Prostate gland (tissue), 2 donors: ENCODE results near the gene NDUFA13. TPM values are rescaled to one million over a fixed set of nuclear protein-coding genes. Genes with fewer than 3 reads are reported as not detected.

Experiments used
- DNase-seq: peaks from one replicate; pipeline ENCODE4 v3.0.0-alpha.2; 2019; ENCODE audit warnings: low spot score
- H3K27ac ChIP-seq, 2 donors: fragments of 200-600 bp; sonication (generic); 2 replicates each; pipeline ENCODE4 v1.5.1; 2017 to 2019
- H3K27me3 ChIP-seq: fragments of 200-600 bp; sonication (generic); replicated peaks from 2 replicates; pipeline ENCODE4 v1.5.1; 2019; ENCODE audit not compliant: insufficient read depth
- H3K36me3 ChIP-seq, 2 donors: fragments of 200-600 bp; sonication (generic); 1 replicate in 1 of 2; 2 replicates in 1 of 2; pipeline versions ENCODE4 v1.5.1 to v1.8.1; 2017 to 2019
- H3K4me1 ChIP-seq: fragments of 200-600 bp; sonication (generic); replicated peaks from 2 replicates; pipeline ENCODE4 v1.5.1; 2019
- H3K4me3 ChIP-seq, 2 donors: fragments of 200-600 bp; sonication (generic); 2 replicates each; pipeline ENCODE4 v1.5.1; 2017 to 2019
- H3K9me3 ChIP-seq: fragments of 200-600 bp; sonication (generic); 2 replicates; pipeline ENCODE4 v1.5.1; 2017
- CTCF ChIP-seq, 4 experiments: fragments of 200-600 bp in 2 of 4; fragments of 450-650 bp in 2 of 4; sonication (generic) in 2 of 4; IDR thresholded peaks; 1 replicate in 3 of 4; 2 replicates in 1 of 4; pipeline ENCODE4 v1.5.1; 2016 to 2019; ENCODE audit warnings: antibody characterized with exemption in 4 of 4, mild to moderate bottlenecking in 2 of 4, moderate library complexity in 2 of 4
- POLR2A ChIP-seq: fragments of 450-650 bp; IDR thresholded peaks from one replicate; pipeline ENCODE4 v1.6.1; 2016; ENCODE audit warnings: antibody characterized with exemption, mild to moderate bottlenecking
- POLR2AphosphoS5 ChIP-seq: sonication (generic); formaldehyde crosslinking; IDR thresholded peaks from one replicate; pipeline ENCODE4 v1.6.1; 2017; ENCODE audit warnings: antibody characterized with exemption
- WGBS: methylation state at CpG from one replicate; pipeline ENCODE4 v1.1.5; 2018; 5-methylcytosine and 5-hydroxymethylcytosine counted together
- intact Hi-C: fragments of 100-400 bp; cut with DNase I; formaldehyde crosslinking; loops from one replicate; pipeline ENCODE4 v1.14.2; 2022
- total RNA-seq, 2 donors: library from RNA; depleted of rRNA; stranded (reverse); fragments of >200 nt; gene quantifications; one replicate each; pipeline ENCODE4 v1.1.0, GENCODE V29; 2016

NDUFA13 gene
- total RNA-seq, 2 donors from 2014 or later, result 46.0 to 57.4 TPM

DNA sequence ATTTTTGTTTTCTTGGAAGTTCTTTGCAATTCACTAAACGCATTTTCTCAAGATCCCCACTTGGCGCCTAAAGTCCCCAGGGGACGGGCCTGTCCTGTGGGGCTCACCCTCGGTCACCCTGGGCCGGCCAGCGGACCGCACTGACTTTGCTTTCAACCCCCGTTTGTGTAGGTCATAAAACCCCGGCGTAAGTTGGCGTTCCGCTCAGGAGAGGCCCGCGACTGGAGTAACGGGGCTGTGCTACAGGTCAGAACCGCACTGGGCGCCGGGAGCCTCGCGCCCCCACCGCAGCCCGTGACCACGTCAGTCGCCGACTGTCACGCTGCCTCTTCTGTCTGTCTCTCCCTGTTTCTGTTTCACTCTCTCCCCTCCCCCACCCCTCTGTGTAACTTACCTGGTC lies 14.2 kb upstream of the NDUFA13 start:
- DNase-seq, result no peak
- Histone ChIP-seq H3K27me3 (no peaks in the 10 kb centered on the region), H3K9me3 (no peaks in the 10 kb centered on the region), H3K27ac (no peak overlapping the region), H3K4me3 (no peak overlapping the region), H3K4me1 (no peaks in the 10 kb centered on the region), H3K36me3 (peaks cover under 1 to 9% of the 10 kb centered on the region in 2 donors)
- WGBS, result 88% methylated on average over 26 of the region's 26 CpGs
- no peak for TF ChIP-seq POLR2AphosphoS5
- TF ChIP-seq POLR2A, result no peak
- intact Hi-C loops, result no loop called here

DNA sequence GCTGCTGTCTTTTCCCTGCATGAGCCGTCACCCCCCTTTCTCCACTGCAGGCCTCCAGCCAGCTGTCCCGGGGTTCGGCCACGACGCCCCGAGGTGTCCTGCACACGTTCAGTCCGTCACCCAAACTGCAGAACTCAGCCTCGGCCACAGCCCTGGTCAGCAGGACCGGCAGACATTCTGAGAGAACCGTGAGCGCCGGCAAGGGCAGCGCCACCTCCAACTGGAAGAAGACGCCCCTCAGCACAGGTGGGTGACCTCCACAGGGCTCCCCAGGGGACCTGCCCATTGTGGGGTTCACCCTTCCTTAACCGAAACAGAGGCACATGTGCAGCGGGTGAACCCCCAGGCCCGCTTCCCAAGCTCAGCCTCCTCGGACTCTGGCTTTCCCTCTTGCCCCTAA lies 13.7 kb upstream of the NDUFA13 start:
- intact Hi-C loops, result no loop called here
- Histone ChIP-seq H3K36me3 (peaks cover 0 to 9% of the 10 kb centered on the region in 2 donors), H3K9me3 (no peaks in the 10 kb centered on the region), H3K4me1 (no peaks in the 10 kb centered on the region), H3K27ac (no peak overlapping the region), H3K4me3 (no peak overlapping the region), H3K27me3 (no peaks in the 10 kb centered on the region)
- DNase-seq, result no peak
- 94% methylated on average over 19 of the region's 19 CpGs for WGBS
- TF ChIP-seq CTCF (IDR thresholded peaks at IDR 0.05), result no peak
- no peak for TF ChIP-seq POLR2AphosphoS5
- TF ChIP-seq POLR2A, result no peak

GRCh38 chr19:19502808-19503602 lies 13.0 kb upstream of the NDUFA13 start:
- WGBS, result 79% methylated on average over 18 of the region's 18 CpGs
- H3K36me3 ChIP-seq, result peaks cover 0 to 9% of the 10 kb centered on the region in 2 donors

GRCh38 chr19:19504754-19505668 lies 11.0 kb upstream of the NDUFA13 start:
- intact Hi-C loops, result no loop called here
- Histone ChIP-seq H3K27me3 (no peaks in the 10 kb centered on the region), H3K9me3 (no peaks in the 10 kb centered on the region), H3K27ac (no peak overlapping the region), H3K36me3 (peaks cover 0 to 6% of the 10 kb centered on the region in 2 donors), H3K4me1 (no peaks in the 10 kb centered on the region), H3K4me3 (no peak overlapping the region)
- TF ChIP-seq CTCF (IDR thresholded peaks at IDR 0.05), result no peak
- no peak for TF ChIP-seq POLR2AphosphoS5
- TF ChIP-seq POLR2A, result no peak
- WGBS, result 88% methylated on average over 23 of the region's 23 CpGs
- DNase-seq, result no peak

More at GRCh38 chr19:19502808-19503602, 13.0 kb upstream of the NDUFA13 start:
- Histone ChIP-seq H3K27me3 (no peaks in the 10 kb centered on the region), H3K4me1 (no peaks in the 10 kb centered on the region), H3K4me3 (no peak overlapping the region), H3K9me3 (no peaks in the 10 kb centered on the region), H3K27ac (no peak overlapping the region)
- intact Hi-C loops, result no loop called here
- TF ChIP-seq POLR2AphosphoS5 (no peak), POLR2A (no peak), CTCF (IDR thresholded peaks at IDR 0.05) (no peak)
- no peak for DNase-seq

DNA sequence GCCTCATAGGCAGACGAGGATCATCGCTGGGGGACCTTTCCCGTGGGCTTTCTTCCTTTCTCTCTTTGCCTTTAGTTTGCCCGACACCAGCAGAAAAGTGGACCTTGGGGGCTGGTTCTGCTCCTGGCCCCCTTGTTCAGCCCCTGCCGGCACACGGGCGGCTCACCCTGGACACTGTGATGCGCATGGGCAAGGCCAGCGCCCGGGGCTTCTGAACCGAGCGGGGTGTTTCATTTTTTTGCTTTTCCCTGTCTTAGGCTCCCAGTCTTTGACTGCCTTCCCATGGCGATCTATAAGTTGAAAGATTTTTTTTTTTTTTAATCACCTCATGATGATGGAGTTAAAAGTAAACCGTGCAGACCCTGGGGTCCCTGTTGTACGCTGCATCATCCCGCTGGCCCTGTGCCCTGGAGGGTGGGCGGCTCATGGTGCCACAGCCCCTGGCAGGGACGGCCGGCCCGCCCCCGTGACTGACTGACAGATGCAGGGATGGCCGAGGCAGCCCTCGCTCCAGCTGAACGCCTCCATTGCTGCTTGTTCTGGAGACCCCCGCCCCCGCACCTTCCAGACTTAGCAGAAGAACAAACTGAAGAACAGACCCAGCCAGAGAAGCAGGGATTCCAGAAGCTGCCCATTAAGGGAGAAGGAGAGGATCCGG lies 10.2 kb upstream of the NDUFA13 start:
- 89% methylated on average over 27 of the region's 27 CpGs for WGBS
- no peak overlapping the region for H3K4me3 ChIP-seq
- TF ChIP-seq POLR2A (no peak), POLR2AphosphoS5 (no peak), CTCF (IDR thresholded peaks at IDR 0.05) (no peak)

More for the DNA sequence above, 10.2 kb upstream of the NDUFA13 start:
- intact Hi-C loops, result no loop called here
- H3K9me3 ChIP-seq, result no peaks in the 10 kb centered on the region
- H3K4me1 ChIP-seq, result no peaks in the 10 kb centered on the region
- no peak for DNase-seq
- H3K27ac ChIP-seq, result no peak overlapping the region
- H3K27me3 ChIP-seq, result no peaks in the 10 kb centered on the region
- peaks cover 0 to 6% of the 10 kb centered on the region in 2 donors for H3K36me3 ChIP-seq
